SK-N-SH (cell line): ENCODE data around the gene TIMM23B. TPM values are rescaled to one million over a fixed set of nuclear protein-coding genes. Genes with fewer than 3 reads are reported as not detected.
"Not testable (repeated sequence)": the region's sequence is repeated elsewhere in the genome, so short reads cannot be mapped to it uniquely, and the experiment has no call there.

Source experiments
- CTCF ChIA-PET: fragments of 300-600, 350-600 bp; formaldehyde crosslinking; extraction: SDS; loops from one replicate; lab custom pipeline; 2021; lab: Yijun Ruan, JAX
- POLR2A ChIA-PET: fragments of 350-600 bp; sonication (Branson Sonifier 250); formaldehyde crosslinking; extraction: SDS; loops from one replicate; lab custom pipeline; 2020; ENCODE audit warnings: antibody characterized with exemption, inconsistent platforms; lab: Yijun Ruan, JAX
- DNase-seq: peaks from one replicate; pipeline ENCODE4 v3.0.0; 2012
- H2AFZ ChIP-seq: fragments of 200-600 bp; sonication (generic); 2 replicates; pipeline ENCODE4 v1.8.1; 2016; ENCODE audit warnings: antibody characterized with exemption, mild to moderate bottlenecking, low read depth
- H3F3A ChIP-seq: fragments of 200-600 bp; sonication (generic); replicated peaks from 2 replicates; pipeline ENCODE3; 2016; ENCODE audit warnings: antibody characterized with exemption, mild to moderate bottlenecking; ENCODE audit not compliant: insufficient read depth
- H3K27ac ChIP-seq, 2 experiments: fragments of 200-500 bp in 1 of 2; fragments of 200-600 bp in 1 of 2; sonication (Bioruptor generic) in 1 of 2; sonication (generic), shearing (Covaris generic) in 1 of 2; 2 replicates each; pipeline versions ENCODE4 v1.5.1 to v1.6.1; 2014 to 2016; ENCODE audit warnings: low read depth in 2 of 2, inconsistent platforms in 1 of 2, low read length in 1 of 2, mild to moderate bottlenecking in 1 of 2, mixed read lengths in 1 of 2
- H3K27me3 ChIP-seq: fragments of 200-600 bp; sonication (generic), shearing (Covaris generic); 2 replicates; pipeline ENCODE4 v1.6.1; 2016; ENCODE audit warnings: mixed run types; ENCODE audit not compliant: insufficient read depth
- H3K36me3 ChIP-seq, 2 experiments: fragments of 200-500 bp in 1 of 2; fragments of 200-600 bp in 1 of 2; sonication (Bioruptor generic) in 1 of 2; sonication (generic) in 1 of 2; replicated peaks in 1 of 2; 2 replicates each; pipeline versions ENCODE3 to v1.5.1; 2014 to 2016; ENCODE audit warnings: low read length in 1 of 2, mild to moderate bottlenecking in 1 of 2; ENCODE audit not compliant: insufficient read depth in 2 of 2, control insufficient read depth in 1 of 2
- H3K4me1 ChIP-seq, 2 experiments: fragments of 200-500 bp in 1 of 2; fragments of 200-600 bp in 1 of 2; sonication (Bioruptor generic) in 1 of 2; sonication (generic), shearing (Covaris generic) in 1 of 2; 2 replicates each; pipeline versions ENCODE4 v1.5.1 to v1.6.1; 2014 to 2016; ENCODE audit warnings: low read depth in 1 of 2, low read length in 1 of 2, mixed run types in 1 of 2; ENCODE audit not compliant: insufficient read depth in 2 of 2, control insufficient read depth in 1 of 2
- H3K4me2 ChIP-seq: fragments of 200-600 bp; sonication (generic), shearing (Covaris generic); 2 replicates; pipeline ENCODE4 v1.6.1; 2017; ENCODE audit warnings: mixed run types
- H3K4me3 ChIP-seq, 2 experiments: fragments of 200-500 bp in 1 of 2; fragments of 200-600 bp in 1 of 2; sonication (Bioruptor generic) in 1 of 2; sonication (generic), shearing (Covaris generic) in 1 of 2; 2 replicates each; pipeline versions ENCODE4 v1.5.1 to v1.8.1; 2014 to 2016; ENCODE audit warnings: low read depth in 2 of 2, inconsistent platforms in 1 of 2, low read length in 1 of 2, mild to moderate bottlenecking in 1 of 2, mixed read lengths in 1 of 2, moderate library complexity in 1 of 2
- H3K79me2 ChIP-seq: fragments of 200-600 bp; sonication (generic); 2 replicates; pipeline ENCODE4 v1.8.1; 2017; ENCODE audit warnings: mild to moderate bottlenecking; ENCODE audit not compliant: insufficient read depth
- H3K9ac ChIP-seq: fragments of 200-600 bp; sonication (generic); 2 replicates; pipeline ENCODE4 v1.6.1; 2017; ENCODE audit warnings: mixed run types
- H3K9me2 ChIP-seq: fragments of 200-600 bp; sonication (generic); 2 replicates; pipeline ENCODE4 v1.6.1; 2017; ENCODE audit warnings: mixed run types
- H3K9me3 ChIP-seq: fragments of 200-600 bp; sonication (generic); 2 replicates; pipeline ENCODE4 v1.6.1; 2017; ENCODE audit warnings: mixed run types, mild to moderate bottlenecking, moderate library complexity
- H4K20me1 ChIP-seq: fragments of 200-600 bp; sonication (generic); 2 replicates; pipeline ENCODE4 v1.6.1; 2017; ENCODE audit warnings: mild to moderate bottlenecking, mixed run types; ENCODE audit not compliant: insufficient read depth
- CTCF ChIP-seq: fragments of 200-600 bp; sonication (generic); IDR thresholded peaks from 2 replicates; pipeline ENCODE4 v1.6.1; 2017; ENCODE audit warnings: antibody characterized with exemption, mild to moderate bottlenecking, moderate library complexity
- GATA2 ChIP-seq: sonication (generic); formaldehyde crosslinking; IDR thresholded peaks from 2 replicates; pipeline ENCODE4 v1.5.0; 2020; ENCODE audit warnings: mild to moderate bottlenecking, missing genetic modification reagents
- POLR2AphosphoS5 ChIP-seq: IDR thresholded peaks from 2 replicates; pipeline ENCODE4 v1.6.1; 2012; ENCODE audit warnings: low read depth, low read length
- RCOR1 ChIP-seq: fragments of 150-350 bp; IDR thresholded peaks from 2 replicates; pipeline ENCODE4 v1.6.1; 2017; ENCODE audit warnings: antibody characterized with exemption, low read length
- USF1 ChIP-seq: IDR thresholded peaks from 2 replicates; pipeline ENCODE4 v1.4.0; 2012; ENCODE audit warnings: low read depth, borderline replicate concordance
- WGBS: methylation state at CpG from one replicate; pipeline ENCODE4 v1.1.6; 2017; ENCODE audit warnings: low lambda C conversion rate; 5-methylcytosine and 5-hydroxymethylcytosine counted together
- polyA plus RNA-seq, 3 experiments: library from polyadenylated mRNA; depleted of rRNA; stranded (reverse); fragments of >200 nt; gene quantifications; 2 replicates each; pipeline ENCODE4 v1.2.3, GENCODE V29; 2012

Gene TIMM23B
- polyA plus RNA-seq, 1 of the 3 experiments (the other 2 are of a cell fraction): 17.4 TPM

- POLR2A ChIA-PET, H3K36me3 ChIP-seq, H3K4me1 ChIP-seq, H3K79me2 ChIP-seq, H3K9me3 ChIP-seq, H3K9me2 ChIP-seq, H3K4me2 ChIP-seq, H3F3A ChIP-seq, H4K20me1 ChIP-seq, H3K27ac ChIP-seq, CTCF ChIA-PET, DNase-seq, H3K27me3 ChIP-seq, H3K9ac ChIP-seq, H2AFZ ChIP-seq, H3K4me3 ChIP-seq: not testable (repeated sequence)
- WGBS: 96% methylated on average over 4 of the region's 5 CpGs
Measured at GRCh38 chr10:50017646-50018045, 75.8 kb downstream of the TIMM23B start.

GRCh38 chr10:50019279-50019678, 77.4 kb downstream of the TIMM23B start:
- POLR2A ChIA-PET, H3K4me2 ChIP-seq, H3K4me1 ChIP-seq, H3K79me2 ChIP-seq, H3K9ac ChIP-seq, H3K27me3 ChIP-seq, H3K9me3 ChIP-seq, H4K20me1 ChIP-seq, H3K36me3 ChIP-seq, H3K27ac ChIP-seq, H2AFZ ChIP-seq, H3F3A ChIP-seq, H3K9me2 ChIP-seq, DNase-seq, H3K4me3 ChIP-seq, CTCF ChIA-PET: not testable (repeated sequence)
- WGBS: 75% methylated on average over 2 of the region's 3 CpGs

GRCh38 chr10:50020451-50021024, 78.7 kb downstream of the TIMM23B start:
- DNase-seq, POLR2A ChIA-PET, H3K27me3 ChIP-seq, H3K4me2 ChIP-seq, H3K9ac ChIP-seq, H3F3A ChIP-seq, H3K79me2 ChIP-seq, H3K9me2 ChIP-seq, H4K20me1 ChIP-seq, H3K9me3 ChIP-seq, H3K36me3 ChIP-seq, H3K27ac ChIP-seq, H2AFZ ChIP-seq, CTCF ChIA-PET, H3K4me3 ChIP-seq, H3K4me1 ChIP-seq: not testable (repeated sequence)
- WGBS: 88% methylated on average over 3 of the region's 13 CpGs

GRCh38 chr10:50021646-50022045, 79.8 kb downstream of the TIMM23B start:
- Histone ChIP-seq H2AFZ (no peak overlapping the region), H3K36me3 (no peaks in the 10 kb centered on the region), H3K4me2 (no peak overlapping the region), H3K9me3 (no peaks in the 10 kb centered on the region), H3K4me1 (peaks cover 0 to 6% of the 10 kb centered on the region in 2 experiments; a peak in 1 of 4 replicates), H3K9ac (no peak overlapping the region), H3K27me3 (no peaks in the 10 kb centered on the region), H4K20me1 (no peaks in the 10 kb centered on the region), H3K27ac (no peak overlapping the region), H3K79me2 (no peaks in the 10 kb centered on the region), H3F3A (no peaks in the 10 kb centered on the region), H3K9me2 (no peaks in the 10 kb centered on the region), H3K4me3 (no peak overlapping the region)
- no peak for DNase-seq
- TF ChIP-seq GATA2 (no peak), POLR2AphosphoS5 (no peak), RCOR1 (no peak), USF1 (no peak), CTCF (no peak)
- ChIA-PET CTCF (no interaction called here), POLR2A (no interaction called here)
- 69% methylated on average over 2 of the region's 3 CpGs for WGBS
